GM19468 (cell line): ENCODE measurements around the gene KRTAP5-11.
"Not testable (repeated sequence)": the region's sequence is repeated elsewhere in the genome, so short reads cannot be mapped to it uniquely, and the experiment has no call there.

Source experiments
- ATAC-seq: cut with Tn5 transposase; IDR thresholded peaks from one replicate; pipeline ENCODE4 v1.9.1; 2021; ENCODE audit warnings: mild to moderate bottlenecking, moderate library complexity, moderate number of reproducible peaks; ENCODE audit not compliant: unreplicated experiment; ENCODE audit errors: extremely low read depth

Gene KRTAP5-11

GRCh38 chr11:71534711-71535608 is 47.7 kb downstream of the KRTAP5-11 start:
- not testable (repeated sequence) for ATAC-seq

DNA sequence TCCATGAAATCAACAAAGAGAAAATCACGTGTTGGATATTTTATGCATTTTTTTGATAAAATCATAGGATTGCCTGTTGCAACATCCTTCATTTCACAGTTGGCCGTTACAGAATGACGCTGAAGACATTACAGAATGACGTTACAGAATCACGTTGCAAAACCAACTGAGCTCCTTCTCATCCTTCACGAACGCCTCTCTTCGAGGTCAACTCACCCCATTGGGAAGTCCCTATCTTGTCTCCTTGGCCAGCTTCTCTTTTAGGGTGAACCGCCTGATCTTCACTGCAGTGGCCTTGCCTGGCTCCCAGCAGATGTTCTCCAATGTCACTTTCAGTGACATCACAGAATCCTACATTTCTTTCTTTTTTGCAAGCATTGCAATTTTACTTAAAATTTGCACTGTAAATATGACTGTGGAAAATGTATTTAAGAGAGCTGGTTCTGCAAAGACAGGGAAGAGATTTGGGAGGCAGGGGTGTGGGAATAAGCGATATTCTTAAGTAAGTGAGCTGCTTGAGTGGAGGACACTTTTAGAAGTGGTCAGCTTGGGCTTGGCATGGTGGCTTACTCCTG is 50.6 kb downstream of the KRTAP5-11 start:
- ATAC-seq: no peak
